ENCODE results near the gene YWHAB.

DNA sequence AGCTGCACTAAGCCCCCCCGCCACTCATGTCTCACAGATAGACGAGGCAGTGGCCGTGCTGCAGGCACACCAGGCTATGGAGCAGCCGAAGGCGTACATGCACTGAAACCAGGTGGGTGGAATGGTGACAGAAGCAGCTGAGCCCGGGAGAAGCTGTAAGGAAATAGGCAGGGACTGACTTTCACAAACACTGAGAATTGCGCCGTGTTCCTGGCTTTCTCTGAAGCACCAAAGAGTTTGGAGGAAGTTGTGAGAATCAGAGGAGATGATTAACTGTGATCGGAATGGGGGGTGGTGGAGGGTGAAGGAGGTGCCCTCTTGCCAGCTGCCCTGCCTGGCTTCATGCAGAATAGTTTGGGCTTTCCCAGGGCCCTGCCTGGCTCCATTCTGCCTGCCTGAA, 53.1 kb downstream of the YWHAB start:
- TF ChIP-seq, protein P1, sequence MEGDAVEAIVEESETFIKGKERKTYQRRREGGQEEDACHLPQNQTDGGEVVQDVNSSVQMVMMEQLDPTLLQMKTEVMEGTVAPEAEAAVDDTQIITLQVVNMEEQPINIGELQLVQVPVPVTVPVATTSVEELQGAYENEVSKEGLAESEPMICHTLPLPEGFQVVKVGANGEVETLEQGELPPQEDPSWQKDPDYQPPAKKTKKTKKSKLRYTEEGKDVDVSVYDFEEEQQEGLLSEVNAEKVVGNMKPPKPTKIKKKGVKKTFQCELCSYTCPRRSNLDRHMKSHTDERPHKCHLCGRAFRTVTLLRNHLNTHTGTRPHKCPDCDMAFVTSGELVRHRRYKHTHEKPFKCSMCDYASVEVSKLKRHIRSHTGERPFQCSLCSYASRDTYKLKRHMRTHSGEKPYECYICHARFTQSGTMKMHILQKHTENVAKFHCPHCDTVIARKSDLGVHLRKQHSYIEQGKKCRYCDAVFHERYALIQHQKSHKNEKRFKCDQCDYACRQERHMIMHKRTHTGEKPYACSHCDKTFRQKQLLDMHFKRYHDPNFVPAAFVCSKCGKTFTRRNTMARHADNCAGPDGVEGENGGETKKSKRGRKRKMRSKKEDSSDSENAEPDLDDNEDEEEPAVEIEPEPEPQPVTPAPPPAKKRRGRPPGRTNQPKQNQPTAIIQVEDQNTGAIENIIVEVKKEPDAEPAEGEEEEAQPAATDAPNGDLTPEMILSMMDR (conservative IDR thresholded peaks at IDR 0.05 in 1 of 2, IDR thresholded peaks at IDR 0.05 in 1 of 2; ENCODE audit: low read depth in 1 of 2, low read length in 2 of 2) = no peak
- TF ChIP-seq EZH2 (IDR thresholded peaks at IDR 0.05; ENCODE audit: low read length, missing control alignments) = no peak

Measured in fibroblast of lung (primary cell).